ENCODE data around the gene GATAD2A. TPM values are rescaled to one million over a fixed set of nuclear protein-coding genes. Genes with fewer than 3 reads are reported as not detected.
A peak's percentile ranks its signal among the peaks of the same experiment; 100 is the strongest.

The GATAD2A gene
- total and polyA plus RNA-seq, 9 of the 15 experiments (the other 6 are each of a cell fraction or from before 2014, with no cell fraction given), result 2.4 to 226 (median 44.2) TPM

DNA sequence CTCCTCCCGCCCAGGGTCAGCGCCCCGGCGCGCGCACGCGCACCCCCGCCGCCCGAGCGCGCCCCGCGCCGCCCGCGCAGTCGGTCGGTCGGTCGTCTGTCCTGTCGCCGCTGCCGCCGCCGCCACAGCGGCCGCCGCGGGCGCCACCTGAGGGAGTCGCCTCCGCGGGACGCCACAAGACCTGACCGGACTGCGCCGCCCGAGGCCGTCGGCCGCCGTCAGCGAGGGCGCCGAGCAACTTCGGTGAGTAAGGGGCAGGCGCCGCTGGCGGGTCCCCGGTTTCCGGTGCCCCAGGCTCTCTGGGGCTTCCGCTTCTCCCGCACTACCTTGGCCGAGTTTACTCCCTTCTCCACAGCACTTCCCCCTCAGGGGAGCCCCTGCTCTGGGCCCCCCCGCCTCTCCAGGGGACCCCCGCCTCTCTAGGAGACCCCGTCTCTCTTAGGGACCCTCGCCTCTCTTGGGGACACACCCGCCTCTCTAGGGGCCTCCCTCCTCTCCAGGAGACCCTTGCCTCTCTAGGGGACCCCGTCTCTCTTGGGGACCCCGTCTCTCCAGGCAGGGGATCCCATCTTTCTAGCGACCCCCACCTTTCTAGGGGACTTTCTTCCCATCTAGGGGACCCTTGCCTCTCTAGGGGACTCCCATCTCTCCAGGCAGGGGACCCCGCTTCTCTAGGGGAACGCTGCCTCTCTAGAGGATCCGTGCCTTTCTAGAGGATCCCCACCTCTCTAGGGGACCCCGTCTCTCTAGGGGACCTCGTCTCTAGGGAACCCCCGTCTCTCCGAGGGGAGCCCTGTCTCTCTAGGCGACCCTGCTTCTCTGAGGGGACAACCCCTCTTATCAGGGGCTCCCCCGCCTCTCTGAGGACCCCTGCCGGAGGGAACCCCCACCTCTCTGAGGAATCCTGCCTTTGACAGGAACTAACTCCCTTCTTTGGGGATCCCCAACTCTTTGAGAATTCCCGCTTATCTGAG, 19.3 kb upstream of the GATAD2A start (continued):
- TF ChIP-seq, protein P1, sequence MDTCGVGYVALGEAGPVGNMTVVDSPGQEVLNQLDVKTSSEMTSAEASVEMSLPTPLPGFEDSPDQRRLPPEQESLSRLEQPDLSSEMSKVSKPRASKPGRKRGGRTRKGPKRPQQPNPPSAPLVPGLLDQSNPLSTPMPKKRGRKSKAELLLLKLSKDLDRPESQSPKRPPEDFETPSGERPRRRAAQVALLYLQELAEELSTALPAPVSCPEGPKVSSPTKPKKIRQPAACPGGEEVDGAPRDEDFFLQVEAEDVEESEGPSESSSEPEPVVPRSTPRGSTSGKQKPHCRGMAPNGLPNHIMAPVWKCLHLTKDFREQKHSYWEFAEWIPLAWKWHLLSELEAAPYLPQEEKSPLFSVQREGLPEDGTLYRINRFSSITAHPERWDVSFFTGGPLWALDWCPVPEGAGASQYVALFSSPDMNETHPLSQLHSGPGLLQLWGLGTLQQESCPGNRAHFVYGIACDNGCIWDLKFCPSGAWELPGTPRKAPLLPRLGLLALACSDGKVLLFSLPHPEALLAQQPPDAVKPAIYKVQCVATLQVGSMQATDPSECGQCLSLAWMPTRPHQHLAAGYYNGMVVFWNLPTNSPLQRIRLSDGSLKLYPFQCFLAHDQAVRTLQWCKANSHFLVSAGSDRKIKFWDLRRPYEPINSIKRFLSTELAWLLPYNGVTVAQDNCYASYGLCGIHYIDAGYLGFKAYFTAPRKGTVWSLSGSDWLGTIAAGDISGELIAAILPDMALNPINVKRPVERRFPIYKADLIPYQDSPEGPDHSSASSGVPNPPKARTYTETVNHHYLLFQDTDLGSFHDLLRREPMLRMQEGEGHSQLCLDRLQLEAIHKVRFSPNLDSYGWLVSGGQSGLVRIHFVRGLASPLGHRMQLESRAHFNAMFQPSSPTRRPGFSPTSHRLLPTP (IDR thresholded peaks at IDR 0.05; ENCODE audit: borderline replicate concordance, extremely low read depth, insufficient read length), result no peak
- TF ChIP-seq ZNF197 (CRISPR knock-in tag; IDR thresholded peaks at IDR 0.05; ENCODE audit: low read depth) (no peak), SIRT6 (IDR thresholded peaks at IDR 0.05; ENCODE audit: low read depth, low read length) (no peak), SP1 (CRISPR knock-in tag; IDR thresholded peaks at IDR 0.05) (no peak), ZNF124 (CRISPR knock-in tag; IDR thresholded peaks at IDR 0.05) (no peak), NFYB (IDR thresholded peaks at IDR 0.05; ENCODE audit: extremely low read depth, insufficient read length) (no peak), NR3C1 (CRISPR knock-in tag; IDR thresholded peaks at IDR 0.05) (no peak), TCF3 (CRISPR knock-in tag; IDR thresholded peaks at IDR 0.05) (no peak), CCAR2 (IDR thresholded peaks at IDR 0.05; ENCODE audit: low read depth, low read length) (no peak), ZNF140 (CRISPR knock-in tag; IDR thresholded peaks at IDR 0.05) (no peak), BHLHE40 (IDR thresholded peaks at IDR 0.05; ENCODE audit: low read length) (no peak), CREBBP (IDR thresholded peaks at IDR 0.05; ENCODE audit: low read depth, low read length) (no peak), TEAD1 (CRISPR knock-in tag; IDR thresholded peaks at IDR 0.05) (0 out of 4 replicates have a peak, but pooled peaks of 1 of the 2 experiments have one; percentile 5), ZFX (CRISPR knock-in tag; IDR thresholded peaks at IDR 0.05) (no peak), SUPT5H (IDR thresholded peaks at IDR 0.05) (no peak), SMARCB1 (IDR thresholded peaks at IDR 0.05; ENCODE audit: insufficient read length, low read depth) (peak; percentile 57), KAT7 (CRISPR knock-in tag; IDR thresholded peaks at IDR 0.05; ENCODE audit: borderline replicate concordance) (no peak; the same call in 1 of the 2 replicates)
- TF ChIP-seq, protein P2, sequence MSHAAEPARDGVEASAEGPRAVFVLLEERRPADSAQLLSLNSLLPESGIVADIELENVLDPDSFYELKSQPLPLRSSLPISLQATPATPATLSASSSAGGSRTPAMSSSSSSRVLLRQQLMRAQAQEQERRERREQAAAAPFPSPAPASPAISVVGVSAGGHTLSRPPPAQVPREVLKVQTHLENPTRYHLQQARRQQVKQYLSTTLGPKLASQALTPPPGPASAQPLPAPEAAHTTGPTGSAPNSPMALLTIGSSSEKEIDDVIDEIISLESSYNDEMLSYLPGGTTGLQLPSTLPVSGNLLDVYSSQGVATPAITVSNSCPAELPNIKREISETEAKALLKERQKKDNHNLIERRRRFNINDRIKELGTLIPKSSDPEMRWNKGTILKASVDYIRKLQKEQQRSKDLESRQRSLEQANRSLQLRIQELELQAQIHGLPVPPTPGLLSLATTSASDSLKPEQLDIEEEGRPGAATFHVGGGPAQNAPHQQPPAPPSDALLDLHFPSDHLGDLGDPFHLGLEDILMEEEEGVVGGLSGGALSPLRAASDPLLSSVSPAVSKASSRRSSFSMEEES (CRISPR knock-in tag; IDR thresholded peaks at IDR 0.05), result no peak
- TF ChIP-seq, protein P3, sequence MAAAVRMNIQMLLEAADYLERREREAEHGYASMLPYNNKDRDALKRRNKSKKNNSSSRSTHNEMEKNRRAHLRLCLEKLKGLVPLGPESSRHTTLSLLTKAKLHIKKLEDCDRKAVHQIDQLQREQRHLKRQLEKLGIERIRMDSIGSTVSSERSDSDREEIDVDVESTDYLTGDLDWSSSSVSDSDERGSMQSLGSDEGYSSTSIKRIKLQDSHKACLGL (CRISPR knock-in tag; IDR thresholded peaks at IDR 0.05; ENCODE audit: borderline replicate concordance, poor library complexity, severe bottlenecking), result no peak
- TF ChIP-seq, protein P4, sequence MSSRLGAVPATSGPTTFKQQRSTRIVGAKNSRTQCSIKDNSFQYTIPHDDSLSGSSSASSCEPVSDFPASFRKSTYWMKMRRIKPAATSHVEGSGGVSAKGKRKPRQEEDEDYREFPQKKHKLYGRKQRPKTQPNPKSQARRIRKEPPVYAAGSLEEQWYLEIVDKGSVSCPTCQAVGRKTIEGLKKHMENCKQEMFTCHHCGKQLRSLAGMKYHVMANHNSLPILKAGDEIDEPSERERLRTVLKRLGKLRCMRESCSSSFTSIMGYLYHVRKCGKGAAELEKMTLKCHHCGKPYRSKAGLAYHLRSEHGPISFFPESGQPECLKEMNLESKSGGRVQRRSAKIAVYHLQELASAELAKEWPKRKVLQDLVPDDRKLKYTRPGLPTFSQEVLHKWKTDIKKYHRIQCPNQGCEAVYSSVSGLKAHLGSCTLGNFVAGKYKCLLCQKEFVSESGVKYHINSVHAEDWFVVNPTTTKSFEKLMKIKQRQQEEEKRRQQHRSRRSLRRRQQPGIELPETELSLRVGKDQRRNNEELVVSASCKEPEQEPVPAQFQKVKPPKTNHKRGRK (tag; IDR thresholded peaks at IDR 0.05), result no peak
